WERI-Rb-1 (cell line): ENCODE measurements around the gene RSBN1.
A peak's percentile ranks its signal among the peaks of the same experiment; 100 is the strongest.

Experiments used
- DNase-seq: peaks from one replicate; pipeline ENCODE4 v3.0.0-alpha.2; 2020
- H3K27ac ChIP-seq: fragments of 250-450 bp; sonication (Bioruptor Pico); 2 replicates; pipeline ENCODE4 v1.5.1; 2020; ENCODE audit warnings: mild to moderate bottlenecking, moderate library complexity
- H3K27me3 ChIP-seq: fragments of 250-450 bp; sonication (Bioruptor Pico); 2 replicates; pipeline ENCODE4 v1.5.1; 2021; ENCODE audit warnings: mild to moderate bottlenecking, low read depth, moderate library complexity; ENCODE audit not compliant: insufficient read depth, severe bottlenecking
- H3K36me3 ChIP-seq: fragments of 250-450 bp; sonication (Bioruptor Pico); 2 replicates; pipeline ENCODE4 v1.5.1; 2020; ENCODE audit warnings: mild to moderate bottlenecking, moderate library complexity
- H3K4me3 ChIP-seq: 2 replicates; pipeline ENCODE4 v1.5.1; 2011; ENCODE audit warnings: low read depth, mild to moderate bottlenecking, control low read depth, low read length
- H3K9me3 ChIP-seq: fragments of 250-450 bp; sonication (Bioruptor Pico); 2 replicates; pipeline ENCODE4 v1.5.1; 2021; ENCODE audit warnings: mild to moderate bottlenecking, moderate library complexity; ENCODE audit not compliant: severe bottlenecking
- TF ChIP-seq, protein P1 (sequence below): IDR thresholded peaks from 2 replicates; pipeline ENCODE4 v1.5.1; 2011; ENCODE audit warnings: low read depth, mild to moderate bottlenecking, control low read depth, inconsistent platforms, low read length

The RSBN1 gene

GRCh38 chr1:113751516-113751915 lies 60.8 kb downstream of the RSBN1 start:
- DNase-seq: no peak
- Histone ChIP-seq H3K27me3 (no peaks in the 10 kb centered on the region), H3K9me3 (no peaks in the 10 kb centered on the region), H3K36me3 (peaks cover 43% of the 10 kb centered on the region), H3K27ac (no peak overlapping the region), H3K4me3 (no peak overlapping the region)
- TF ChIP-seq, protein P1, sequence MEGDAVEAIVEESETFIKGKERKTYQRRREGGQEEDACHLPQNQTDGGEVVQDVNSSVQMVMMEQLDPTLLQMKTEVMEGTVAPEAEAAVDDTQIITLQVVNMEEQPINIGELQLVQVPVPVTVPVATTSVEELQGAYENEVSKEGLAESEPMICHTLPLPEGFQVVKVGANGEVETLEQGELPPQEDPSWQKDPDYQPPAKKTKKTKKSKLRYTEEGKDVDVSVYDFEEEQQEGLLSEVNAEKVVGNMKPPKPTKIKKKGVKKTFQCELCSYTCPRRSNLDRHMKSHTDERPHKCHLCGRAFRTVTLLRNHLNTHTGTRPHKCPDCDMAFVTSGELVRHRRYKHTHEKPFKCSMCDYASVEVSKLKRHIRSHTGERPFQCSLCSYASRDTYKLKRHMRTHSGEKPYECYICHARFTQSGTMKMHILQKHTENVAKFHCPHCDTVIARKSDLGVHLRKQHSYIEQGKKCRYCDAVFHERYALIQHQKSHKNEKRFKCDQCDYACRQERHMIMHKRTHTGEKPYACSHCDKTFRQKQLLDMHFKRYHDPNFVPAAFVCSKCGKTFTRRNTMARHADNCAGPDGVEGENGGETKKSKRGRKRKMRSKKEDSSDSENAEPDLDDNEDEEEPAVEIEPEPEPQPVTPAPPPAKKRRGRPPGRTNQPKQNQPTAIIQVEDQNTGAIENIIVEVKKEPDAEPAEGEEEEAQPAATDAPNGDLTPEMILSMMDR: no peak

GRCh38 chr1:113751114-113751513 lies 61.2 kb downstream of the RSBN1 start:
- TF ChIP-seq, protein P1: no peak
- Histone ChIP-seq H3K36me3 (peaks cover 46% of the 10 kb centered on the region), H3K27ac (no peak overlapping the region), H3K4me3 (no peak overlapping the region), H3K9me3 (no peaks in the 10 kb centered on the region), H3K27me3 (no peaks in the 10 kb centered on the region)
- no peak for DNase-seq

- Histone ChIP-seq H3K4me3 (no peak overlapping the region), H3K27me3 (no peaks in the 10 kb centered on the region), H3K9me3 (peaks cover 4% of the 10 kb centered on the region), H3K27ac (no peak overlapping the region), H3K36me3 (peaks cover 46% of the 10 kb centered on the region)
- no peak for DNase-seq
- TF ChIP-seq, protein P1: no peak
These were observed 62.9 kb downstream of the RSBN1 start for GRCh38 chr1:113749402-113749801.

- Histone ChIP-seq H3K4me3 (no peak overlapping the region), H3K27ac (no peak overlapping the region), H3K9me3 (peaks cover 4% of the 10 kb centered on the region), H3K36me3 (peaks cover 33% of the 10 kb centered on the region), H3K27me3 (no peaks in the 10 kb centered on the region)
- TF ChIP-seq, protein P1: no peak
- no peak for DNase-seq
These were observed 64.9 kb downstream of the RSBN1 start for GRCh38 chr1:113747376-113747775.

DNA sequence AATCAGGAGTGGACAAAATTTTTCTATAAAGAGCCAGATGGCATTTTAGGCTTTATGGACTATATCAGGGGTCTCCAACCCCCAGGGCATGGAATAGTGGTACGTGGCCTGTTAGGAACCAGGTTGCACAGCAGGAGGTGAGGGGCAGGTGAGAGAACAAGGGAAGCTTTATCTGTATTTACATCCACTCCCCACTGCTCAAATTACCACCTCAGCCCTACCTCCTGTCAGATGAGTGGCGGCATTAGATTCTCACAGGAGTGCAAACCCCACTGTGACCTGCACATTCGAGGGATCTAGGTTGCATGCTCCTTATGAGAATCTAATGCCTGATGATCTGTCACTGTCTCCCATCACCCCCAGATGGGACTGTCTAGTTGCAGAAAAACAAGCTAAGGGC lies 66.9 kb downstream of the RSBN1 start:
- peak; percentile 20 for DNase-seq
- H3K9me3 ChIP-seq: peaks cover 4% of the 10 kb centered on the region
- no peak overlapping the region for H3K4me3 ChIP-seq
- H3K27me3 ChIP-seq: no peaks in the 10 kb centered on the region
- H3K36me3 ChIP-seq: peaks cover 26% of the 10 kb centered on the region
- TF ChIP-seq, protein P1: no peak
- no peak overlapping the region for H3K27ac ChIP-seq

- Histone ChIP-seq H3K36me3 (peaks cover 21% of the 10 kb centered on the region), H3K27me3 (no peaks in the 10 kb centered on the region), H3K4me3 (no peak overlapping the region), H3K27ac (no peak overlapping the region), H3K9me3 (peaks cover 4% of the 10 kb centered on the region)
- TF ChIP-seq, protein P1: no peak
- DNase-seq: no peak
These were observed 68.2 kb downstream of the RSBN1 start for GRCh38 chr1:113744114-113744513.
